IMR-90 (cell line): ENCODE results near the gene HOXD8. TPM values are rescaled to one million over a fixed set of nuclear protein-coding genes. Genes with fewer than 3 reads are reported as not detected.

Experiments used
- ATAC-seq: fragments of 200-7000 bp; cut with Tn5 transposase; 2 replicates; pipeline ENCODE4 v1.9.1; 2020; ENCODE audit warnings: low read depth, mild to moderate bottlenecking, moderate library complexity
- BruUV-seq: library from RNA; stranded (reverse); fragments of 400-500 nt; replicated peaks from 2 replicates; lab custom pipeline; 2021; lab: Mats Ljungman, UMichigan
- CTCF ChIA-PET: fragments of 300-600 bp; formaldehyde crosslinking; extraction: SDS; loops from one replicate; lab custom pipeline; 2021; ENCODE audit warnings: antibody characterized with exemption; lab: Yijun Ruan, JAX
- POLR2A ChIA-PET: fragments of 300-600 bp; sonication (Branson Sonifier 250); formaldehyde crosslinking; loops from one replicate; lab custom pipeline; 2022; ENCODE audit warnings: antibody characterized with exemption; ENCODE audit not compliant: unreplicated experiment; lab: Charles Lee
- DNase-seq: peaks from one replicate; pipeline ENCODE4 v3.0.0; 2013
- H2AFZ ChIP-seq: replicated peaks from 2 replicates; pipeline ENCODE3; 2013; ENCODE audit warnings: low read length, mild to moderate bottlenecking; ENCODE audit not compliant: poor library complexity
- H2AK5ac ChIP-seq: 2 replicates; pipeline ENCODE4 v1.6.1; 2013; ENCODE audit warnings: low read depth, low read length, inconsistent platforms
- H2AK9ac ChIP-seq: replicated peaks from 2 replicates; pipeline ENCODE3; 2013; ENCODE audit warnings: mild to moderate bottlenecking, low read depth, low read length, moderate library complexity; ENCODE audit not compliant: poor library complexity
- H2BK120ac ChIP-seq: 2 replicates; pipeline ENCODE4 v1.6.1; 2013; ENCODE audit warnings: low read depth, low read length, inconsistent platforms
- H2BK15ac ChIP-seq: 3 replicates; pipeline ENCODE4 v1.6.1; 2013; ENCODE audit warnings: low read depth, low read length, inconsistent platforms
- H2BK20ac ChIP-seq: 2 replicates; pipeline ENCODE4 v1.6.1; 2013; ENCODE audit warnings: low read depth, mild to moderate bottlenecking, inconsistent platforms, low read length, moderate library complexity
- H2BK5ac ChIP-seq: 2 replicates; pipeline ENCODE4 v1.6.1; 2013; ENCODE audit warnings: mild to moderate bottlenecking, low read depth, low read length, inconsistent platforms; ENCODE audit not compliant: poor library complexity, severe bottlenecking
- H3K14ac ChIP-seq: replicated peaks from 2 replicates; pipeline ENCODE4 v1.6.1; 2013; ENCODE audit warnings: low read depth, low read length, inconsistent platforms
- H3K18ac ChIP-seq: 2 replicates; pipeline ENCODE4 v1.6.1; 2013; ENCODE audit warnings: low read depth, low read length, control low read depth
- H3K23ac ChIP-seq: 2 replicates; pipeline ENCODE4 v1.6.1; 2013; ENCODE audit warnings: low read depth, low read length, inconsistent platforms
- H3K27ac ChIP-seq: 2 replicates; pipeline ENCODE4 v1.5.1; 2013; ENCODE audit warnings: mild to moderate bottlenecking, control low read depth, low read length; ENCODE audit not compliant: insufficient read depth
- H3K27me3 ChIP-seq: 2 replicates; pipeline ENCODE4 v1.6.1; 2013; ENCODE audit warnings: low read length; ENCODE audit not compliant: control insufficient read depth, insufficient read depth
- H3K36me3 ChIP-seq: 2 replicates; pipeline ENCODE4 v1.6.1; 2013; ENCODE audit warnings: low read length, mixed read lengths; ENCODE audit not compliant: control insufficient read depth, insufficient read depth
- H3K4ac ChIP-seq: 2 replicates; pipeline ENCODE4 v1.6.1; 2013; ENCODE audit warnings: low read depth, low read length, inconsistent platforms
- H3K4me1 ChIP-seq: 2 replicates; pipeline ENCODE4 v1.6.1; 2013; ENCODE audit warnings: low read length, mixed read lengths; ENCODE audit not compliant: control insufficient read depth, insufficient read depth
- H3K4me2 ChIP-seq: 2 replicates; pipeline ENCODE4 v1.6.1; 2013; ENCODE audit warnings: low read depth, mild to moderate bottlenecking, control low read depth, low read length, moderate library complexity
- H3K4me3 ChIP-seq: 2 replicates; pipeline ENCODE4 v1.5.1; 2013; ENCODE audit warnings: low read depth, mild to moderate bottlenecking, control low read depth, low read length, moderate library complexity; ENCODE audit not compliant: insufficient read depth
- H3K56ac ChIP-seq: 2 replicates; pipeline ENCODE4 v1.6.1; 2013; ENCODE audit warnings: low read length, inconsistent platforms; ENCODE audit not compliant: insufficient read depth; ENCODE audit errors: extremely low read depth
- H3K79me1 ChIP-seq, 2 experiments: 2 replicates each; pipeline ENCODE4 v1.6.1; 2013; ENCODE audit warnings: low read length in 2 of 2, inconsistent platforms in 1 of 2, low read depth in 1 of 2
- H3K9ac ChIP-seq: 2 replicates; pipeline ENCODE4 v1.6.1; 2013; ENCODE audit warnings: low read depth, low read length, control low read depth
- H3K9me1 ChIP-seq: 2 replicates; pipeline ENCODE4 v1.6.1; 2013; ENCODE audit warnings: low read length, inconsistent platforms; ENCODE audit not compliant: insufficient read depth
- H3K9me3 ChIP-seq: 2 replicates; pipeline ENCODE4 v1.6.1; 2013; ENCODE audit warnings: low read length; ENCODE audit not compliant: control insufficient read depth, insufficient read depth
- H4K20me1 ChIP-seq: 2 replicates; pipeline ENCODE4 v1.6.1; 2013; ENCODE audit warnings: low read length, inconsistent platforms; ENCODE audit not compliant: insufficient read depth
- H4K5ac ChIP-seq: 2 replicates; pipeline ENCODE4 v1.6.1; 2013; ENCODE audit warnings: mild to moderate bottlenecking, low read depth, low read length, control low read depth
- H4K8ac ChIP-seq, 2 experiments: 2 replicates each; pipeline ENCODE4 v1.6.1; 2013; ENCODE audit warnings: low read depth in 2 of 2, low read length in 2 of 2, control low read depth in 1 of 2, inconsistent platforms in 1 of 2
- H4K91ac ChIP-seq: 2 replicates; pipeline ENCODE4 v1.6.1; 2013; ENCODE audit warnings: low read depth, low read length, inconsistent platforms; ENCODE audit not compliant: insufficient read depth
- BHLHE40 ChIP-seq: fragments of 150-350 bp; IDR thresholded peaks from 2 replicates; pipeline ENCODE4 v1.6.1; 2016; ENCODE audit warnings: mild to moderate bottlenecking, low read depth, low read length
- CHD1 ChIP-seq: IDR thresholded peaks from 2 replicates; pipeline ENCODE4 v1.6.1; 2012; ENCODE audit warnings: low read depth, low read length, improper control_type of control experiment
- ELK1 ChIP-seq: fragments of 150-350 bp; IDR thresholded peaks from 2 replicates; pipeline ENCODE4 v1.6.1; 2016; ENCODE audit warnings: low read depth, mild to moderate bottlenecking, low read length, moderate library complexity, borderline replicate concordance
- FOS ChIP-seq: fragments of 150-350 bp; IDR thresholded peaks from 2 replicates; pipeline ENCODE4 v1.6.1; 2016; ENCODE audit warnings: low read depth, low read length
- MAFK ChIP-seq: IDR thresholded peaks from 2 replicates; pipeline ENCODE4 v1.6.1; 2012; ENCODE audit warnings: low read depth, low read length, improper control_type of control experiment
- dilution Hi-C: fragments of 300-500 bp; cut with HindIII; formaldehyde crosslinking; loops from one replicate; pipeline ENCODE4 v1.14.3; 2018; ENCODE audit warnings: low sequenced_read_pairs; ENCODE audit not compliant: unreplicated experiment
- in situ Hi-C: fragments of 300-500 bp; cut with MboI; formaldehyde crosslinking; loops from 3 replicates; pipeline ENCODE4 v1.14.3; 2019; ENCODE audit warnings: low sequenced_read_pairs, inconsistent platforms, mixed read lengths
- intact Hi-C: fragments of 100-400 bp; cut with micrococcal nuclease; formaldehyde crosslinking; loops from 2 replicates; pipeline ENCODE4 v1.10.0; 2022
- polyA plus RNA-seq, 3 experiments: library from polyadenylated mRNA; depleted of rRNA; stranded (reverse); fragments of >200 nt; gene quantifications; 2 replicates each; pipeline ENCODE4 v1.2.3, GENCODE V29; 2012; ENCODE audit warnings: low replicate concordance in 1 of 3
- total RNA-seq: library from RNA; depleted of rRNA; stranded (reverse); fragments of >200 nt; gene quantifications from 2 replicates; pipeline ENCODE4 v1.2.3, GENCODE V29; 2012

The HOXD8 gene
- total and polyA plus RNA-seq, 2 of the 4 experiments (the other 2 are of a cell fraction) = not detected

GRCh38 chr2:176146645-176147044 is 17.1 kb downstream of the HOXD8 start:
- ATAC-seq = no peak
- Histone ChIP-seq H3K4me3 (no peak overlapping the region), H3K18ac (no peak overlapping the region), H2AFZ (no peak overlapping the region), H4K5ac (no peak overlapping the region), H3K9me3 (peaks cover 8% of the 10 kb centered on the region; the same call in 1 of the 2 replicates), H2AK9ac (no peak overlapping the region), H2BK5ac (no peak overlapping the region), H2BK120ac (no peak overlapping the region), H2BK15ac (no peak overlapping the region), H4K20me1 (no peaks in the 10 kb centered on the region), H3K14ac (no peak overlapping the region), H3K9me1 (no peaks in the 10 kb centered on the region), H3K23ac (no peak overlapping the region), H2AK5ac (no peak overlapping the region), H3K4ac (no peak overlapping the region), H3K27ac (no peak overlapping the region), H4K8ac (no peak overlapping the region), H3K27me3 (peaks cover 72% of the 10 kb centered on the region), H3K4me2 (no peak overlapping the region), H3K79me1 (no peaks in the 10 kb centered on the region), H3K56ac (no peak overlapping the region), H2BK20ac (no peak overlapping the region), H3K36me3 (no peaks in the 10 kb centered on the region), H3K9ac (no peak overlapping the region), H4K91ac (no peak overlapping the region), H3K4me1 (no peaks in the 10 kb centered on the region)
- no TSS peak for BruUV-seq
- ChIA-PET CTCF (interaction anchor here (1.8 kb wide), 1 partner anchor 308 kb away, joined by 7 read pairs; no protein-coding TSS in a partner anchor), POLR2A (no interaction called here)
- TF ChIP-seq MAFK = no peak
- no peak for TF ChIP-seq ELK1
- no peak for TF ChIP-seq CHD1
- no peak for TF ChIP-seq FOS
- TF ChIP-seq BHLHE40 = no peak
- dilution Hi-C loops = no loop called here
- intact Hi-C loops = no loop called here
- DNase-seq = no peak
- in situ Hi-C loops = no loop called here
